Measurements from ENCODE around the gene ADRM1. TPM values are rescaled to one million over a fixed set of nuclear protein-coding genes. Genes with fewer than 3 reads are reported as not detected.

The ADRM1 gene
- total RNA-seq, 1 donor from 2014 or later, result 125 TPM

GRCh38 chr20:62350098-62350628, 47.4 kb downstream of the ADRM1 start:
- Histone ChIP-seq H3K4me2 (ENCODE audit: low read length) (no peak overlapping the region), H2AFZ (ENCODE audit: low read depth, low read length) (no peak overlapping the region), H4K20me1 (ENCODE audit: insufficient read depth, low read length) (no peaks in the 10 kb centered on the region), H3K79me2 (ENCODE audit: insufficient read depth, low read length) (no peaks in the 10 kb centered on the region), H3K9me3 (ENCODE audit: insufficient read depth, low read depth, low read length) (no peaks in the 10 kb centered on the region), H3K27ac (ENCODE audit: low read depth, low read length) (no peak overlapping the region), H3K9ac (ENCODE audit: low read length) (no peak overlapping the region), H3K27me3 (ENCODE audit: insufficient read depth, low read length) (no peaks in the 10 kb centered on the region), H3K4me1 (ENCODE audit: insufficient read depth, low read length) (peaks cover 11% of the 10 kb centered on the region), H3K36me3 (ENCODE audit: insufficient read depth, low read length) (no peaks in the 10 kb centered on the region), H3K4me3 (ENCODE audit: insufficient read depth, low read depth, low read length) (no peak overlapping the region)
- Mint-ChIP-seq H3K4me1 (ENCODE audit: low read depth, unreplicated experiment) (peaks cover 3% of the 10 kb centered on the region), H3K27ac (ENCODE audit: unreplicated experiment) (no peak overlapping the region), H3K27me3 (ENCODE audit: low read depth, unreplicated experiment) (no peaks in the 10 kb centered on the region), H3K36me3 (ENCODE audit: low read depth, unreplicated experiment) (peaks cover 17% of the 10 kb centered on the region), H3K4me3 (ENCODE audit: unreplicated experiment) (no peak overlapping the region), H3K9me3 (ENCODE audit: unreplicated experiment) (peaks cover 10% of the 10 kb centered on the region)
- DNase-seq (ENCODE audit: low read depth), result no peak
- no peak for TF ChIP-seq EZH2 (IDR thresholded peaks at IDR 0.05; ENCODE audit: insufficient read depth, low read length)
- no peak for TF ChIP-seq CTCF (IDR thresholded peaks at IDR 0.05; ENCODE audit: insufficient read depth, low read depth, low read length)
- FAIRE-seq, result no peak

DNA sequence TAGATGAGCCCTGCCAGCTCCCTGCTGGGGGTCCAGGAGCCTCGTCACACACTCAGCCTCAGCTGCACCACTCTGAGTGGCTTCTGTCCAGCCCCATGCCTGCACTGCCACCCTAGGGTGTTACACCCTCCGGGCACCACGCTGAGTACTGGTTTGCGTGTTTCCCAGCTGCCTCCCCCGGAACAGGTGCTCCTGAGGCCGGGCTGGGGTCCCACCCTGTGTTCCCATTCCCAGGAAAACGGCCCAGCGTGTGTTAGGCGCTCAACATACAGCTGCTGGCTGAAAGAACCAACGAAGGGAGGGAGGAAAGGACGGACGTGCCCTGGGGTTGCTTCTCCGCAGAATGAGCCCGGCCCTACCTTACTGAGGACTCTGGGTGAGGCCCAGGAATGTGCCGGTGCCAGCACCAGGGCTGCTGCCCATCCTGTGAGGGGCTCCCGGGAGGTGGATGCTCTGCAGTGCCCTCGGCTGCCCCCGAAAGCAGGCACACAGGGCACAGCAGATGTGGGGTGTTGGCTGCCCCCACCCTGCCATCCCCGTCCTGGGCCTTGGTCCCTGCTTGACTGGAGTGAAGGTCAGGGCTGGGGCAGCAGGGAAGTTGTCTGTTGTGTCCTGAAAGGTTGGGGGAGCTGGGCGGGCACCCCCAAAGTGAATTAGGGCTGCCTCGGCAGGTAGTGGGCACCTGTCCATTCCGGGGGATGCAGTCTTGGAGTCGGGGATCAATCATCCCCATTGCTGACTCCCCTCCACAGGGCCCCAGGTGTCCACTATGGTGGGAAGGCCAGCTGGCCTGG, 48.0 kb downstream of the ADRM1 start:
- Mint-ChIP-seq H3K27ac (ENCODE audit: unreplicated experiment) (no peak overlapping the region), H3K4me1 (ENCODE audit: low read depth, unreplicated experiment) (peaks cover 4% of the 10 kb centered on the region), H3K9me3 (ENCODE audit: unreplicated experiment) (peaks cover 10% of the 10 kb centered on the region), H3K4me3 (ENCODE audit: unreplicated experiment) (no peak overlapping the region), H3K36me3 (ENCODE audit: low read depth, unreplicated experiment) (peaks cover 16% of the 10 kb centered on the region), H3K27me3 (ENCODE audit: low read depth, unreplicated experiment) (no peaks in the 10 kb centered on the region)
- H3K4me1 ChIP-seq (ENCODE audit: insufficient read depth, low read length), result peaks cover 18% of the 10 kb centered on the region
- H3K27ac ChIP-seq (ENCODE audit: low read depth, low read length), result no peak overlapping the region
- no peak for DNase-seq (ENCODE audit: low read depth)
- FAIRE-seq, result no peak
- H3K36me3 ChIP-seq (ENCODE audit: insufficient read depth, low read length), result no peaks in the 10 kb centered on the region
- H3K4me3 ChIP-seq (ENCODE audit: insufficient read depth, low read depth, low read length), result no peak overlapping the region
- TF ChIP-seq EZH2 (IDR thresholded peaks at IDR 0.05; ENCODE audit: insufficient read depth, low read length) (no peak), CTCF (IDR thresholded peaks at IDR 0.05; ENCODE audit: insufficient read depth, low read depth, low read length) (no peak)
- no peaks in the 10 kb centered on the region for H3K9me3 ChIP-seq (ENCODE audit: insufficient read depth, low read depth, low read length)
- H2AFZ ChIP-seq (ENCODE audit: low read depth, low read length), result no peak overlapping the region
- no peak overlapping the region for H3K9ac ChIP-seq (ENCODE audit: low read length)
- H3K27me3 ChIP-seq (ENCODE audit: insufficient read depth, low read length), result no peaks in the 10 kb centered on the region
- H3K79me2 ChIP-seq (ENCODE audit: insufficient read depth, low read length), result no peaks in the 10 kb centered on the region
- no peaks in the 10 kb centered on the region for H4K20me1 ChIP-seq (ENCODE audit: insufficient read depth, low read length)
- no peak overlapping the region for H3K4me2 ChIP-seq (ENCODE audit: low read length)

Measured in astrocyte (in vitro differentiated cells and primary cell).